Hepatocyte (in vitro differentiated cells): ENCODE results near the gene MN1. TPM values are rescaled to one million over a fixed set of nuclear protein-coding genes. Genes with fewer than 3 reads are reported as not detected.

Experiments used
- DNase-seq: peaks from one replicate; pipeline ENCODE4 v3.0.0-alpha.2; 2016; ENCODE audit warnings: low spot score
- H2AFZ ChIP-seq: fragments of 200-600 bp; sonication (generic); 2 replicates; pipeline ENCODE4 v1.6.0; 2016; ENCODE audit warnings: antibody characterized with exemption, mild to moderate bottlenecking
- H3K27ac ChIP-seq: fragments of 200-600 bp; sonication (generic); 2 replicates; pipeline ENCODE4 v1.5.1; 2016; ENCODE audit warnings: mild to moderate bottlenecking
- H3K27me3 ChIP-seq: fragments of 200-600 bp; sonication (generic); 2 replicates; pipeline ENCODE4 v1.6.1; 2016
- H3K36me3 ChIP-seq: fragments of 200-600 bp; sonication (generic); replicated peaks from 2 replicates; pipeline ENCODE4 v1.5.1; 2016; ENCODE audit warnings: low read depth; ENCODE audit not compliant: insufficient read depth
- H3K4me1 ChIP-seq: fragments of 200-600 bp; sonication (generic); 2 replicates; pipeline ENCODE4 v1.5.1; 2016; ENCODE audit warnings: mild to moderate bottlenecking, moderate library complexity; ENCODE audit not compliant: insufficient read depth
- H3K4me2 ChIP-seq: fragments of 200-600 bp; sonication (generic); 2 replicates; pipeline ENCODE4 v1.6.0; 2016
- H3K4me3 ChIP-seq: fragments of 200-600 bp; sonication (generic); 2 replicates; pipeline ENCODE4 v1.5.1; 2016; ENCODE audit warnings: mild to moderate bottlenecking
- H3K79me2 ChIP-seq: fragments of 200-600 bp; sonication (generic); 2 replicates; pipeline ENCODE4 v1.6.0; 2017; ENCODE audit warnings: mild to moderate bottlenecking
- H3K9me2 ChIP-seq: fragments of 200-600 bp; sonication (generic); replicated peaks from 2 replicates; pipeline ENCODE4 v1.6.0; 2017; ENCODE audit warnings: mild to moderate bottlenecking; ENCODE audit not compliant: insufficient read depth
- H3K9me3 ChIP-seq: fragments of 200-600 bp; sonication (generic); 2 replicates; pipeline ENCODE4 v1.5.1; 2016; ENCODE audit warnings: low read depth, mild to moderate bottlenecking
- H4K20me1 ChIP-seq: fragments of 200-600 bp; sonication (generic); 2 replicates; pipeline ENCODE4 v1.6.0; 2016; ENCODE audit warnings: mild to moderate bottlenecking; ENCODE audit not compliant: insufficient read depth, poor library complexity, severe bottlenecking
- CTCF ChIP-seq: fragments of 200-600 bp; sonication (generic); IDR thresholded peaks from 2 replicates; pipeline ENCODE4 v1.5.1; 2016; ENCODE audit warnings: antibody characterized with exemption, mild to moderate bottlenecking; ENCODE audit not compliant: poor library complexity
- EZH2 ChIP-seq: fragments of 200-600 bp; sonication (generic); IDR thresholded peaks from 2 replicates; pipeline ENCODE4 v1.6.1; 2016; ENCODE audit warnings: antibody characterized with exemption, mild to moderate bottlenecking, borderline replicate concordance
- EZH2phosphoT487 ChIP-seq: fragments of 200-600 bp; sonication (generic); IDR thresholded peaks from one replicate; pipeline ENCODE4 v1.6.1; 2018; ENCODE audit warnings: antibody characterized with exemption, mild to moderate bottlenecking, low read depth, moderate library complexity; ENCODE audit not compliant: unreplicated experiment, severe bottlenecking
- WGBS: methylation state at CpG from one replicate; pipeline ENCODE4 v1.1.6; 2016; ENCODE audit warnings: low lambda C conversion rate; ENCODE audit errors: missing lambda C conversion rate; 5-methylcytosine and 5-hydroxymethylcytosine counted together
- polyA plus RNA-seq: library from polyadenylated mRNA; unstranded; fragments of >200 nt; fragmentation: Nextera tagmentation; extraction: Ambion mirVana; gene quantifications from 2 replicates; pipeline ENCODE4 v1.2.1, GENCODE V29; 2016
- total RNA-seq: library from RNA; depleted of rRNA; stranded (reverse); fragments of >200 nt; gene quantifications from 2 replicates; pipeline ENCODE4 v1.2.3, GENCODE V29; 2014

The MN1 gene
- total and polyA plus RNA-seq, 2 experiments from 2014 or later, result 2.3 to 4.4 TPM

DNA sequence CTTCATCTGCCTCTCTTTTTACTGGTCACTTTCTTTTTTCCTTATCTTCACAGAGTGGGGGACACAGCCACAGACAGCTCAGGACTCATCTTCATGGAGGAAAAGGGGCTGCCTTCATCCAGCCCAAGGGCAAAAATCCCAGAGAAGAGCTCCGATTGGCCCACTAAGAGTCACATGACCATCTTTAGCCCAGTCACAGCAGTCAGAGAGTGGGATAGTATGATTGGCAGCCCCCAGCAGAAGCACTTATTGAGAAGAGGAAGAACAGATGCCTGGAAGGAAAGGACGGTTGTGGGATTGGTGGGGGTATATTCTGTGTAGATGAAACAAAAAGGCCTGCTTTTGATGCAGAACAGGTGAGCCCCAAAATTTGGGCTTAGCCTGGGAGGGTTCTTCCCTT lies 77.8 kb downstream of the MN1 start:
- no peaks in the 10 kb centered on the region for H3K79me2 ChIP-seq
- whole genome bisulfite sequencing, result 88% methylated on average over 2 of the region's 2 CpGs
- H3K27ac ChIP-seq, result no peak overlapping the region

DNA sequence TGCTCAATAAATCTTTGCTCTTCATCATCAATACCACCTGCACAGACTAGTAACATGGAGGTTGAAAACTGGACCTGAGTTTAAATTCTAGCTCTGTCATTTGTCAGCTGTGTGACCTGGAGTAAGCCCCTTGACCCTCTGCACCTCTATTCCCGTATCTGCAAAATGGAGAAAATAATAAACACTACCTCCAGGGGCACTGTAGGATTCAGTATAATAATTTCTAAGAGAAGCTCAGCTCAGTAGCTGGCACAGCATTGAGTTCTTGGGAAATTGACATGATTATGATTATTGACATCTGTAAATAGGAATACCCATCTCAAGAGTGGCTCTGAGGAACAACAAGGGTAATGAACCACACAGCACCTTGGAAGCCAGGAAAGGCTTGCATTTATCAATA lies 78.4 kb downstream of the MN1 start:
- Histone ChIP-seq H3K36me3 (no peaks in the 10 kb centered on the region), H3K4me2 (no peak overlapping the region), H3K27ac (no peak overlapping the region), H3K9me2 (no peaks in the 10 kb centered on the region), H2AFZ (no peak overlapping the region), H4K20me1 (no peaks in the 10 kb centered on the region), H3K79me2 (no peaks in the 10 kb centered on the region), H3K27me3 (no peaks in the 10 kb centered on the region), H3K4me1 (peaks cover 11% of the 10 kb centered on the region), H3K9me3 (no peaks in the 10 kb centered on the region), H3K4me3 (no peak overlapping the region)
- DNase-seq, result no peak
- TF ChIP-seq CTCF (no peak), EZH2 (no peak), EZH2phosphoT487 (no peak)
- 56% methylated on average over 1 of the region's 1 CpG for WGBS

More for the DNA sequence above, 77.8 kb downstream of the MN1 start:
- Histone ChIP-seq H2AFZ (no peak overlapping the region), H3K9me3 (no peaks in the 10 kb centered on the region), H3K4me2 (no peak overlapping the region), H3K4me3 (no peak overlapping the region), H3K4me1 (peaks cover 11% of the 10 kb centered on the region), H4K20me1 (no peaks in the 10 kb centered on the region), H3K36me3 (no peaks in the 10 kb centered on the region), H3K27me3 (no peaks in the 10 kb centered on the region), H3K9me2 (no peaks in the 10 kb centered on the region)
- DNase-seq, result no peak
- no peak for TF ChIP-seq EZH2phosphoT487
- TF ChIP-seq CTCF, result no peak
- TF ChIP-seq EZH2, result no peak

DNA sequence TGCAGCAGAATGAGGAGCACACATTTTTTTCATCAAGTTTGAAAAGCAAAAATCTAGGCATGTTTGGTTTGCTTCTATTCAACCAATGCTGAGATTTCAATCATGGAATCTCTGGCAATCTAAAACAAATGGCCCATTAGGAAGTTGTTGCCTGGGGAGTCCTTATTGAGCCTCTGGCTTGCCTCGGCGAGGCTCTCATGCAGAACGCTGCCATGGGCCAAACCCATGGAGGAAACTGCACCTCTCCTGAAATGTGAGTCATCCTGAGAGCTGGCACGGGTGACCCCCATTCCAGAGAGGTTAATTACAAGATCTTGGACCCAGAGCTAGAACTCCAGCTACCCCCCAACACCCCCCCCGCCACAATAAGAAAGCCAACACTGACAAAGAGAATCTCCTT lies 80.7 kb downstream of the MN1 start:
- H2AFZ ChIP-seq, result no peak overlapping the region
- H3K4me2 ChIP-seq, result no peak overlapping the region
- peaks cover 4% of the 10 kb centered on the region for H3K4me1 ChIP-seq
- H3K9me3 ChIP-seq, result no peaks in the 10 kb centered on the region
- TF ChIP-seq EZH2phosphoT487 (no peak), EZH2 (no peak), CTCF (no peak)
- H3K27ac ChIP-seq, result no peak overlapping the region
- no peak overlapping the region for H3K4me3 ChIP-seq
- 84% methylated on average over 5 of the region's 5 CpGs for WGBS
- no peak for DNase-seq
- no peaks in the 10 kb centered on the region for H4K20me1 ChIP-seq
- no peaks in the 10 kb centered on the region for H3K9me2 ChIP-seq
- no peaks in the 10 kb centered on the region for H3K27me3 ChIP-seq
- no peaks in the 10 kb centered on the region for H3K79me2 ChIP-seq
- no peaks in the 10 kb centered on the region for H3K36me3 ChIP-seq
